ENCODE data around the gene SLC6A17. TPM values are rescaled to one million over a fixed set of nuclear protein-coding genes. Genes with fewer than 3 reads are reported as not detected.

Gene SLC6A17
- total RNA-seq, 1 experiment from 2014 or later: 0.17 TPM

DNA sequence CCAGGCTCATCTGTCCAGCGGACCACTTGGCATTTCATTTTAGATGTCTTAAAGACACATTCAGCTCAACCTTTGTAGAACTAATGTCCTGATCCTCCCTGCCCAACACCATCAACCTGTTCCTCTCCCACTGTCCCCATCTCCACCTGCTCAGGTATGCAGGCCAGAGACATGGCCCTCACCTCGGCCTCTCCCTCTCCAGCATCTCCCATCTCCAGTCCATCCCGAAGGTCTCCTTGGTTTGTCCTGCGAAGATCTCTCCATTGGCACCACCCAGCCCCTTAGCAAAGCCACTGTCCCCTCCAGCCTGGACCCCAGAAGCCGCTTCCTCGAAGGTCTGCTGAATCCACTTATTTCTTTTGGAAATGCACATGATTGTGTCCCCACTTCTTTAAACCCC lies 38.9 kb downstream of the SLC6A17 start:
- Mint-ChIP-seq H3K4me3 (no peak overlapping the region), H3K9me3 (no peaks in the 10 kb centered on the region), H3K27me3 (ENCODE audit: low read depth) (peaks cover 14% of the 10 kb centered on the region), H3K4me1 (peaks cover 6 to 10% of the 10 kb centered on the region in 2 experiments; a peak in 2 of 4 replicates), H3K27ac (no peak overlapping the region), H3K36me3 (ENCODE audit: insufficient read depth in 1 of 3, low read depth in 3 of 3) (no peaks in the 10 kb centered on the region)
- Histone ChIP-seq H3K27me3 (ENCODE audit: insufficient read depth, low read length) (no peaks in the 10 kb centered on the region), H3K4ac (ENCODE audit: low read depth, low read length) (no peak overlapping the region), H2BK15ac (ENCODE audit: low read depth, low read length) (no peak overlapping the region), H3K79me1 (ENCODE audit: insufficient read depth, low read depth, low read length, poor library complexity, severe bottlenecking) (no peaks in the 10 kb centered on the region), H3K79me2 (ENCODE audit: insufficient read depth, low read length) (no peaks in the 10 kb centered on the region), H2BK120ac (ENCODE audit: low read depth, low read length, poor library complexity, severe bottlenecking) (no peak overlapping the region), H4K5ac (ENCODE audit: insufficient read length, low read depth, low read length) (no peak overlapping the region), H3K4me1 (ENCODE audit: insufficient read depth, low read length) (no peaks in the 10 kb centered on the region), H3K9me3 (ENCODE audit: control insufficient read depth, low read depth, low read length) (no peaks in the 10 kb centered on the region), H2BK12ac (ENCODE audit: insufficient read length, low read depth, low read length) (no peak overlapping the region), H4K91ac (ENCODE audit: insufficient read length, low read depth, low read length) (no peak overlapping the region), H4K20me1 (ENCODE audit: control insufficient read depth, insufficient read depth, insufficient read length) (no peaks in the 10 kb centered on the region), H2AK5ac (ENCODE audit: insufficient read length, low read length) (no peak overlapping the region), H3K18ac (ENCODE audit: insufficient read length, low read depth, low read length) (no peak overlapping the region), H3T11ph (ENCODE audit: low read length) (no peak overlapping the region), H3K14ac (ENCODE audit: insufficient read depth, low read length) (no peak overlapping the region), H3K56ac (ENCODE audit: insufficient read length, low read depth, low read length) (no peak overlapping the region), H4K8ac (replicated peaks; ENCODE audit: insufficient read length, low read depth, low read length) (no peak overlapping the region), H2AFZ (ENCODE audit: low read length) (no peak overlapping the region), H2BK20ac (ENCODE audit: low read depth, low read length, poor library complexity, severe bottlenecking) (no peak overlapping the region), H2BK5ac (ENCODE audit: insufficient read length, low read length) (no peak overlapping the region), H3K4me2 (ENCODE audit: insufficient read depth, insufficient read length, low read length) (no peak overlapping the region), H3K23ac (ENCODE audit: insufficient read length, low read depth, low read length) (no peak overlapping the region), H3K23me2 (ENCODE audit: insufficient read length, low read depth, low read length, poor library complexity, severe bottlenecking) (no peaks in the 10 kb centered on the region), H3K9ac (ENCODE audit: extremely low read depth, insufficient read length, low read length) (no peak overlapping the region), H3K27ac (ENCODE audit: insufficient read length, low read depth, low read length) (no peak overlapping the region)
- no CpG with 5 or more reads among the region's 6 CpGs for WGBS (ENCODE audit: extremely low coverage, insufficient read length, low lambda C conversion rate)
- no peak for TF ChIP-seq CTCF (conservative IDR thresholded peaks at IDR 0.05)
- no peak for DNase-seq

Measured in H9 (cell line).